GM12892 (cell line): ENCODE measurements around the gene ASAP3.

Experiments used
- POLR2A ChIP-seq: IDR thresholded peaks from 2 replicates; pipeline ENCODE4 v1.6.1; 2011; ENCODE audit warnings: low read depth, low read length, control low read depth
- POLR2AphosphoS5 ChIP-seq: IDR thresholded peaks from 2 replicates; pipeline ENCODE4 v1.6.1; 2011; ENCODE audit warnings: low read depth, low read length, control low read depth
- TAF1 ChIP-seq: IDR thresholded peaks from 2 replicates; pipeline ENCODE4 v1.6.1; 2011; ENCODE audit warnings: low read depth, mild to moderate bottlenecking, control low read depth, low read length, borderline replicate concordance

DNA sequence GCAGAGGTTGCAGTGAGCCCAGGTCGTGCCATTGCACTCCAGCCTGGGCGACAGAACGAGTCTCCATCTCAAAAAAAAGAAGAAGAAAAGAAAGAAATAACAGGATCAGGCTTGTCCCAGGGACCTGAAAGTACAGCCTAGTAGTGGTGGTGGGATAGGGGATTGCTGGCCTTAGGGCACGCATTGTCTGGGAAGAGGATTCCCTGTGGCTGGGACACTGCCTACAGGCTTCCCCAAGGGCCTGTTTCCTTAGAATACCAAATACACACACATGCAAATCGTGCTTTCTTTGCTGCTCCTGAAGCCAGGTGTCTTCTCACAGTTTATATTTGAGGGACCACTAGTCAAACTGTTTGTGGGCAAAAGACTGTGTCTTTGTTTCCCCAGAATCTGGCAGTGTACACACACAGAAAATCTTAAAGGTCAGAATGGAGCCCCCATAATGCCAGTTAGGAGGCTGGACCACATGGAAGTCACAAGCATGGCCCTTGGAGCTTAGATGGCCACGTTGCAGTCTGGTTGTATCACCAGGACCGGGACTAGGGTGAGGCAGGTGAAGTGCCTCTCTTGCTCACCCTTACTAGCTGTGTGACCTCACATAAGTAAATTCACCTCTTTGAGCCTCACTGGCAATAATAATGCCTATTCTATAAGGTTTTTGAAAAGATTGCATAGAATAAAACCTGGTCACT is 12.7 kb upstream of the ASAP3 start:
- TF ChIP-seq POLR2A = no peak
- TF ChIP-seq TAF1 = no peak
- no peak for TF ChIP-seq POLR2AphosphoS5
